ENCODE data around the gene NCOA7. TPM values are rescaled to one million over a fixed set of nuclear protein-coding genes. Genes with fewer than 3 reads are reported as not detected.

NCOA7 gene
- total RNA-seq, 1 experiment from 2014 or later, result 14.4 TPM

GRCh38 chr6:125759184-125759902 is 31.4 kb upstream of the NCOA7 start:
- ATAC-seq, result peak; percentile 98
- H3K36me3 Mint-ChIP-seq, result peaks cover 50% of the 10 kb centered on the region
- no peak overlapping the region for H3K4me3 Mint-ChIP-seq

More at GRCh38 chr6:125759184-125759902, 31.4 kb upstream of the NCOA7 start:
- peak; percentile 83 for TF ChIP-seq CTCF (IDR thresholded peaks at IDR 0.05)
- TF ChIP-seq E2F4 (CRISPR knock-in tag; IDR thresholded peaks at IDR 0.05; ENCODE audit: borderline replicate concordance, low read depth), result no peak
- TF ChIP-seq ZNF263 (CRISPR knock-in tag; IDR thresholded peaks at IDR 0.05; ENCODE audit: low read depth), result no peak
- no peak for TF ChIP-seq USF1 (CRISPR knock-in tag; IDR thresholded peaks at IDR 0.05)
- no peak for TF ChIP-seq E2F1 (CRISPR knock-in tag; IDR thresholded peaks at IDR 0.05)
- TF ChIP-seq FOXP1 (CRISPR knock-in tag; IDR thresholded peaks at IDR 0.05; ENCODE audit: borderline replicate concordance), result peak; percentile 81; the same call in 1 of the 2 replicates
- peak; percentile 90 for TF ChIP-seq PRDM15 (CRISPR knock-in tag; IDR thresholded peaks at IDR 0.05)
- 0 out of 2 replicates have a peak, but pooled peaks have one; percentile 51 for TF ChIP-seq ZNF281 (CRISPR knock-in tag; IDR thresholded peaks at IDR 0.05)
- no peak for TF ChIP-seq EMX1 (CRISPR knock-in tag; IDR thresholded peaks at IDR 0.05)
- Mint-ChIP-seq H3K27me3 (ENCODE audit: low read depth) (no peaks in the 10 kb centered on the region; the same call in none of the 2 replicates), H3K27ac (no peak overlapping the region), H3K9me3 (no peaks in the 10 kb centered on the region), H3K4me1 (peaks cover 36% of the 10 kb centered on the region)
- ChIA-PET CTCF (interaction anchor here (0.6 to 1.6 kb wide), 35 partner anchors 10 to 606 kb away, joined by 3 to 12 read pairs (median 3); partner anchors contain the start of genes HEY2, NCOA7 and TPD52L1), POLR2A (interaction anchor here (0.6 kb wide), 1 partner anchor 14 kb away, joined by 4 read pairs; no protein-coding TSS in a partner anchor)
- DNase-seq (ENCODE audit: low spot score), result peak; percentile 88
